PC-3 (cell line): ENCODE measurements around the gene CCM2L.

Experiments used
- EZH2 ChIP-seq: fragments of 300-600 bp; sonication (generic); IDR thresholded peaks from one replicate; pipeline ENCODE4 v1.6.1; 2017; ENCODE audit warnings: antibody characterized with exemption, mild to moderate bottlenecking, low read length; ENCODE audit not compliant: unreplicated experiment
- EZH2phosphoT487 ChIP-seq: fragments of 300-600 bp; sonication (generic); IDR thresholded peaks from 2 replicates; pipeline ENCODE4 v1.6.1; 2018; ENCODE audit warnings: mild to moderate bottlenecking, antibody characterized with exemption, low read length, borderline replicate concordance
- TF ChIP-seq, protein P1 (sequence below): fragments of 300-600 bp; sonication (generic); conservative IDR thresholded peaks from 2 replicates; pipeline ENCODE4 v1.5.1; 2017; ENCODE audit warnings: antibody characterized with exemption, low read depth, mild to moderate bottlenecking, low read length

DNA sequence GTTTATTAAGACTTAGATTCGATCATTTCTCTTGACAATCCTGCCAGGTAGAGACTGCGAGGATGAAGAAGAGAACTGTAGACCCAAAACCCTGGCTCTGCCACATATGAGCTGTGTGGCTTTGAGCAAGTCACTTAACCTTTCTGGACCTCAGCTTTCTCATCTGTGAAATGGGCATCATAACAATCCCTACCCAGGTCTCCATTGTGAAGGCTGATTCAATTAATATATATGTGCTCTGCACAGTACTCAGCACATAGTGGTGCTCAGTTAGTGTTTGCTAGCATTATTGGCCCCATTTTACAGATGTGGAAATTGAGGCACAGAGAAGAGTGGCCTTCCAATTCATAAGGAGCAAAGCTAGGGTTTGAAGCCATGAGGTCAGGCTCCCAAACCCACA lies 34.4 kb upstream of the CCM2L start:
- TF ChIP-seq, protein P1, sequence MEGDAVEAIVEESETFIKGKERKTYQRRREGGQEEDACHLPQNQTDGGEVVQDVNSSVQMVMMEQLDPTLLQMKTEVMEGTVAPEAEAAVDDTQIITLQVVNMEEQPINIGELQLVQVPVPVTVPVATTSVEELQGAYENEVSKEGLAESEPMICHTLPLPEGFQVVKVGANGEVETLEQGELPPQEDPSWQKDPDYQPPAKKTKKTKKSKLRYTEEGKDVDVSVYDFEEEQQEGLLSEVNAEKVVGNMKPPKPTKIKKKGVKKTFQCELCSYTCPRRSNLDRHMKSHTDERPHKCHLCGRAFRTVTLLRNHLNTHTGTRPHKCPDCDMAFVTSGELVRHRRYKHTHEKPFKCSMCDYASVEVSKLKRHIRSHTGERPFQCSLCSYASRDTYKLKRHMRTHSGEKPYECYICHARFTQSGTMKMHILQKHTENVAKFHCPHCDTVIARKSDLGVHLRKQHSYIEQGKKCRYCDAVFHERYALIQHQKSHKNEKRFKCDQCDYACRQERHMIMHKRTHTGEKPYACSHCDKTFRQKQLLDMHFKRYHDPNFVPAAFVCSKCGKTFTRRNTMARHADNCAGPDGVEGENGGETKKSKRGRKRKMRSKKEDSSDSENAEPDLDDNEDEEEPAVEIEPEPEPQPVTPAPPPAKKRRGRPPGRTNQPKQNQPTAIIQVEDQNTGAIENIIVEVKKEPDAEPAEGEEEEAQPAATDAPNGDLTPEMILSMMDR, result no peak
- TF ChIP-seq EZH2 (no peak), EZH2phosphoT487 (no peak)
